Measurements from ENCODE around the gene PEAK1. TPM values are rescaled to one million over a fixed set of nuclear protein-coding genes. Genes with fewer than 3 reads are reported as not detected.

Gene PEAK1
- total RNA-seq, 2 donors from 2014 or later, result 44.2 to 59.8 TPM

DNA sequence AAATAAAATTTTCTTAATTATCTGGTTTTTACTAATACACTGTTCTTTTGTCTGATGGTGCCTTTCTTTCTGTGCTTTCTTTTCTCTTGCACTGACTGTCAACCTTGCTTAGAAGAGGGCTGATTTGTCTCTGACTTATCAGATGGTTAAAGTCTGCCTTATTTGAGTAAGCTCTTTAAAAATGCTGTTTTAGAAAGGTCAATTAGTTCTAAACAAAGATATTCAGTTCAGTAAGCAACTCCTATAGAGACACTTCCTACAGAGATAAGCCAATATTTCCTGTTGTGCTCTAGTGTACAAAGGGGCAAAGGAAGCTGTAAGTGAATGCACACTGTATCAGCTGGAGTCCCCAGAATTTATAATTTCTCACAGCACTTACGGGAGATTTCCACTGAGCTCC lies 195.6 kb downstream of the PEAK1 start:
- H3K9me3 ChIP-seq, result no peaks in the 10 kb centered on the region
- H3K4me1 ChIP-seq, result peaks cover 0 to 20% of the 10 kb centered on the region in 2 donors
- H3K36me3 ChIP-seq, result no peaks in the 10 kb centered on the region
- H3K27me3 ChIP-seq, result no peaks in the 10 kb centered on the region
- no peak overlapping the region for H3K27ac ChIP-seq
- H3K4me3 ChIP-seq, result no peak overlapping the region
- TF ChIP-seq, protein P1, sequence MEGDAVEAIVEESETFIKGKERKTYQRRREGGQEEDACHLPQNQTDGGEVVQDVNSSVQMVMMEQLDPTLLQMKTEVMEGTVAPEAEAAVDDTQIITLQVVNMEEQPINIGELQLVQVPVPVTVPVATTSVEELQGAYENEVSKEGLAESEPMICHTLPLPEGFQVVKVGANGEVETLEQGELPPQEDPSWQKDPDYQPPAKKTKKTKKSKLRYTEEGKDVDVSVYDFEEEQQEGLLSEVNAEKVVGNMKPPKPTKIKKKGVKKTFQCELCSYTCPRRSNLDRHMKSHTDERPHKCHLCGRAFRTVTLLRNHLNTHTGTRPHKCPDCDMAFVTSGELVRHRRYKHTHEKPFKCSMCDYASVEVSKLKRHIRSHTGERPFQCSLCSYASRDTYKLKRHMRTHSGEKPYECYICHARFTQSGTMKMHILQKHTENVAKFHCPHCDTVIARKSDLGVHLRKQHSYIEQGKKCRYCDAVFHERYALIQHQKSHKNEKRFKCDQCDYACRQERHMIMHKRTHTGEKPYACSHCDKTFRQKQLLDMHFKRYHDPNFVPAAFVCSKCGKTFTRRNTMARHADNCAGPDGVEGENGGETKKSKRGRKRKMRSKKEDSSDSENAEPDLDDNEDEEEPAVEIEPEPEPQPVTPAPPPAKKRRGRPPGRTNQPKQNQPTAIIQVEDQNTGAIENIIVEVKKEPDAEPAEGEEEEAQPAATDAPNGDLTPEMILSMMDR (IDR thresholded peaks at IDR 0.05), result no peak
- DNase-seq (ENCODE audit: low spot score), result no peak

DNA sequence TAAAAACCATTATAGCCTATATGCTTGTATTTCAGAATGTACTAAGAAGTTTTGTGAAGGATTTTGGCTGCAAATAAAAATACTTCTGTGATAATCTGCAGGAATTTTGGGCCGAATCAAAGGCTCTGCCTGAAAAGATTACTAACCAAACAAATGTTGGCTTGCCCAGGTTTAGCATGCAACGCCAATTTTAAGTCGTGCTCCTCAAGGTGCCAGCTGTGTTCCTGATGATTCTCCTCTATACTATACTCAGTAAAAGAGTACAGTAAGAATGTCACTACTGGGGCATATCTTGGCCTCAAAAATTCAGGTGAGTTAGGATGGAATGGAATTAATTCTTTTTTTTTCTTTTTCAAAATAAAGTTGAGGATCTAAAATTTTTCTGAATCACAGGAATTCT lies 198.2 kb downstream of the PEAK1 start:
- H3K27ac ChIP-seq, result no peak overlapping the region
- peaks cover 0 to 18% of the 10 kb centered on the region in 2 donors for H3K4me1 ChIP-seq
- no peak overlapping the region for H3K4me3 ChIP-seq
- DNase-seq (ENCODE audit: low spot score), result no peak
- no peaks in the 10 kb centered on the region for H3K27me3 ChIP-seq
- TF ChIP-seq, protein P1 (IDR thresholded peaks at IDR 0.05), result no peak
- no peaks in the 10 kb centered on the region for H3K36me3 ChIP-seq
- no peaks in the 10 kb centered on the region for H3K9me3 ChIP-seq

DNA sequence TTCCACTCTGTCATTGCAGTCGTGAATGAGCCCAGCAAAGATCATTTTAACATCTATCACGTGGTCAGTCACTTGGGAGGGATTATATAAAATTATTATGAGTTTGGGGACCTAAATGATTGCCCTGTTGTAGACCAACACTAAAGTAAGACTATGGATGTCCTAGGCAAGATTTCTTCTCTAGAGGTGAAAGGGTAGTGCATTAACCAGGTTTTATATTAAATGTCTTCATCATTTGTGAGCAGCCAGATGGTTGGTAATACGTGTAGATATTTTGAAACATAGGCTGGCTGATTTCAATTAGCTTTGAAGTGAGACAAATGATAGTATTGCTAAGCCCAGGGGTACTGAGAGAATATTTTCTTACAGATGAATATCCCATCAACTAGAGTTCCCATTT lies 198.7 kb downstream of the PEAK1 start:
- Histone ChIP-seq H3K4me1 (peaks cover 0 to 13% of the 10 kb centered on the region in 2 donors), H3K27ac (no peak overlapping the region), H3K9me3 (no peaks in the 10 kb centered on the region), H3K27me3 (no peaks in the 10 kb centered on the region), H3K36me3 (no peaks in the 10 kb centered on the region), H3K4me3 (no peak overlapping the region)
- TF ChIP-seq, protein P1 (IDR thresholded peaks at IDR 0.05), result no peak
- DNase-seq (ENCODE audit: low spot score), result no peak

DNA sequence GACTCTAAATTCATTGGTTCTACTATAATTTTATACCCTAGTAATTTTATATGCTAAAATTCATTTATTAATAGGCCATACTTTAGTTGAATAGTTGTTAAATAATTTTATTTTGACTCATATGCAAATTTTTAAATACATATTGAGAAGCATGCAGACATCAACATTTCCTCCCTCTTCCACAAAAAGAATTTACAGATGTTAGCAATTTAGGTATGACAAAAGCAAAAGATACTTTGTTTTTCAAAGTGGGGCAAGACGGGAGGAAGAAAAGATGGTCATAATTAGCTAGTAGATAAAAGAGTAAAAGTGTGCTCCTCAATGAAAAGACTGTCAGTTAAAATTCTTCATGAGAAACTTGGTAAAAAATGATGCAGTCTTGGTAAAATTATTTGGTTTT lies 200.1 kb downstream of the PEAK1 start:
- H3K4me3 ChIP-seq, result no peak overlapping the region
- no peak for DNase-seq (ENCODE audit: low spot score)
- H3K36me3 ChIP-seq, result no peaks in the 10 kb centered on the region
- TF ChIP-seq, protein P1 (IDR thresholded peaks at IDR 0.05), result no peak
- H3K4me1 ChIP-seq, result peaks cover 0 to 9% of the 10 kb centered on the region in 2 donors
- H3K9me3 ChIP-seq, result no peaks in the 10 kb centered on the region
- no peaks in the 10 kb centered on the region for H3K27me3 ChIP-seq
- H3K27ac ChIP-seq, result no peak overlapping the region

DNA sequence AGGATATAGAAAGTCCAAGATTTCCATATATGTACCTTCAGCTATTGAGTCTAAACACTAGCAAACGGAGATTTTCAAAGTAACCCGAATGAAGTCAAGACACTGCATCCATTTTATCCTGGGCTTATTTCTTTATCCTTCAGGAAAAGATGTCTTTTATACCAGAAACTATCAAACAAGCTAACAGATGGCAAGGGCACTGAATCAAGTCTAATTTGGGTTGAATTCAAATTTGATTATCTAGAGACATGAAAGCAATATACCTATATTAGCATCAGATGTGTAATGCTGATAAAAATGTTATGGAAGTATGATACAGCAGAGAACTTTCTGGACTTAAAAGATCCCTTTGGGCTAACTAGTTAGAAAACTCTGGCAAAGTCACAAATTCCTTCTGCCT lies 210.7 kb downstream of the PEAK1 start:
- TF ChIP-seq, protein P1 (IDR thresholded peaks at IDR 0.05), result no peak
- H3K36me3 ChIP-seq, result no peaks in the 10 kb centered on the region
- H3K27me3 ChIP-seq, result no peaks in the 10 kb centered on the region
- H3K27ac ChIP-seq, result no peak overlapping the region
- H3K4me3 ChIP-seq, result no peak overlapping the region
- H3K4me1 ChIP-seq, result no peaks in the 10 kb centered on the region
- H3K9me3 ChIP-seq, result no peaks in the 10 kb centered on the region
- no peak for DNase-seq (ENCODE audit: low spot score)

DNA sequence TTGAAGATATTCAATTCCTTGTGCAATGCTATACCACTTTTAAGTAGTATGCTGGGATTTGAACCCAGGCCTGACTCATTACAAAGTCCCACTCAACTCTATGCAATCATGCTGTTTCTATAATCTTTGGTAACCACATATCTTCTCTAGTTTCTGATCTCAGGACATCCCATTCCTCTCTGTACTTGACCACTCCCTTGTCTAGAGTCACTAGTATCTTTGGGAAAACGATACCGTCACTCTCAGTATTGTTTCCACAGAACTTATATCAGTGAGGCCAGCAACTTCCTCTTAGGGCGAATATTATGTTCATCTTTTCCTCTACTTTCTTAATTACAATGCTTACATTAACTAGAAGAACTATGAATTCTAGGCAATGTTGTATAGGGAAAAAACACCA lies 211.7 kb downstream of the PEAK1 start:
- no peaks in the 10 kb centered on the region for H3K4me1 ChIP-seq
- H3K4me3 ChIP-seq, result no peak overlapping the region
- no peaks in the 10 kb centered on the region for H3K36me3 ChIP-seq
- TF ChIP-seq, protein P1 (IDR thresholded peaks at IDR 0.05), result no peak
- DNase-seq (ENCODE audit: low spot score), result no peak
- no peaks in the 10 kb centered on the region for H3K9me3 ChIP-seq
- H3K27ac ChIP-seq, result no peak overlapping the region
- no peaks in the 10 kb centered on the region for H3K27me3 ChIP-seq
